Liver (tissue), 3 donors: Measurements from ENCODE around the gene TLE5.

Experiments used
- FOXA1 ChIP-seq: IDR thresholded peaks from 2 replicates; pipeline ENCODE4 v1.6.1; 2016; ENCODE audit warnings: antibody characterized with exemption
- GABPA ChIP-seq, 2 donors: IDR thresholded peaks in 1 of 2; conservative IDR thresholded peaks in 1 of 2; 2 replicates each; pipeline ENCODE4 v1.6.1; 2016; ENCODE audit warnings: antibody characterized with exemption in 2 of 2, mild to moderate bottlenecking in 1 of 2, moderate library complexity in 1 of 2
- JUND ChIP-seq, 2 donors: IDR thresholded peaks; 2 replicates each; pipeline ENCODE4 v1.6.1; 2016; ENCODE audit warnings: antibody characterized with exemption in 2 of 2
- RAD21 ChIP-seq, 2 donors: IDR thresholded peaks; 2 replicates each; pipeline ENCODE4 v1.6.1; 2016; ENCODE audit warnings: antibody characterized with exemption in 2 of 2, mild to moderate bottlenecking in 2 of 2
- RXRA ChIP-seq, 2 donors: IDR thresholded peaks; 2 replicates each; pipeline ENCODE4 v1.6.1; 2017 to 2018; ENCODE audit warnings: antibody characterized with exemption in 2 of 2, mild to moderate bottlenecking in 1 of 2
- SP1 ChIP-seq: IDR thresholded peaks from 2 replicates; pipeline ENCODE4 v1.6.1; 2018; ENCODE audit warnings: antibody characterized with exemption, mild to moderate bottlenecking
- TAF1 ChIP-seq: conservative IDR thresholded peaks from 2 replicates; pipeline ENCODE4 v1.6.1; 2016; ENCODE audit warnings: antibody characterized with exemption, mild to moderate bottlenecking
- YY1 ChIP-seq: IDR thresholded peaks from 2 replicates; pipeline ENCODE4 v1.6.1; 2016; ENCODE audit warnings: antibody characterized with exemption, mild to moderate bottlenecking
- TF ChIP-seq, protein P1 (sequence below): fragments of 150-350 bp; IDR thresholded peaks from 2 replicates; pipeline ENCODE4 v1.5.1; 2017; ENCODE audit warnings: improper control_type of control experiment, low read depth, low read length; ENCODE audit not compliant: missing input control
- TF ChIP-seq, protein P2 (sequence below): IDR thresholded peaks from 2 replicates; pipeline ENCODE4 v1.6.1; 2016; ENCODE audit warnings: antibody characterized with exemption, mild to moderate bottlenecking
- TF ChIP-seq, protein P3 (sequence below): IDR thresholded peaks from 2 replicates; pipeline ENCODE4 v1.6.1; 2016; ENCODE audit warnings: antibody characterized with exemption
- TF ChIP-seq, protein P4 (sequence below): IDR thresholded peaks from 2 replicates; pipeline ENCODE4 v1.6.1; 2016; ENCODE audit warnings: antibody characterized with exemption
- donor health status: healthy.
- donor health status: healthy.

DNA sequence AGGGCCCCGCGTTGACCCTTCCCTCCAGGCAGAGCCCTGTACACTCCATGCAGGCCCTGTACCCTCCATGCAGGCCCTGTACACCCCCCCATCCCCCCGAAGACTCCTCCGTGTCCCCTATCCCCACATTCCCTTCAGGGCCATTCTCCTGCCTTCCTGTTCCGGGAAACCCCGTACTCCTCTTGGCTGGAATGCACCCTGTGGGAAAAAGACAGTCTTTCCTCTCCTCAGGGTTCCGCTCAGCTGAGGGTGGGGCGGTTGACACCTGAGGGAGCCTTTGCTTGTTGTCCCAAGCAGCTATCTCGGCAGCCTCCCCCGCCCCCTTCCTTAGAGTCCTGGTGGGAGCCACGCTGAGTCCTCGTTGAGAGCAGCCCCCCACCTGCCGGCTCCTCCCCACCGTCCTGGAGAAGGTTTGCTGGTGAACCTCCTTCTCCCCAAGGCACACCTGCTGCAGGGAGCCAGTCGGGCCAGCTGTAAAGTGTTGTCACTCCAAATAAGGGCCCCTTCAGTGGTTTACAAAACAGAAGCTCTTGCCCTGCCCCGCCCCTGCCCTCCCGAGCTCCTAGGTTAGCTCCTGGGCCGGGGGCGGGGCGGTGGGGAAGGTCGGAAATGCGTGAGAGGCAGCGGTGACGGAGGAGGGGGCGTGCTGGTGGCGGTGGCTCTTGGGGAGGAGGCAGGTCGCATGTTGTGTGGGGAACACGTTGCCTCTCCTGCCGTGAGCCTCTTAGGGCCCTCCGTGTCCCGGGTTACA lies 33.3 kb upstream of the TLE5 start:
- no peak for TF ChIP-seq YY1
- TF ChIP-seq, protein P1, sequence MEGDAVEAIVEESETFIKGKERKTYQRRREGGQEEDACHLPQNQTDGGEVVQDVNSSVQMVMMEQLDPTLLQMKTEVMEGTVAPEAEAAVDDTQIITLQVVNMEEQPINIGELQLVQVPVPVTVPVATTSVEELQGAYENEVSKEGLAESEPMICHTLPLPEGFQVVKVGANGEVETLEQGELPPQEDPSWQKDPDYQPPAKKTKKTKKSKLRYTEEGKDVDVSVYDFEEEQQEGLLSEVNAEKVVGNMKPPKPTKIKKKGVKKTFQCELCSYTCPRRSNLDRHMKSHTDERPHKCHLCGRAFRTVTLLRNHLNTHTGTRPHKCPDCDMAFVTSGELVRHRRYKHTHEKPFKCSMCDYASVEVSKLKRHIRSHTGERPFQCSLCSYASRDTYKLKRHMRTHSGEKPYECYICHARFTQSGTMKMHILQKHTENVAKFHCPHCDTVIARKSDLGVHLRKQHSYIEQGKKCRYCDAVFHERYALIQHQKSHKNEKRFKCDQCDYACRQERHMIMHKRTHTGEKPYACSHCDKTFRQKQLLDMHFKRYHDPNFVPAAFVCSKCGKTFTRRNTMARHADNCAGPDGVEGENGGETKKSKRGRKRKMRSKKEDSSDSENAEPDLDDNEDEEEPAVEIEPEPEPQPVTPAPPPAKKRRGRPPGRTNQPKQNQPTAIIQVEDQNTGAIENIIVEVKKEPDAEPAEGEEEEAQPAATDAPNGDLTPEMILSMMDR, result no peak
- TF ChIP-seq, protein P2, sequence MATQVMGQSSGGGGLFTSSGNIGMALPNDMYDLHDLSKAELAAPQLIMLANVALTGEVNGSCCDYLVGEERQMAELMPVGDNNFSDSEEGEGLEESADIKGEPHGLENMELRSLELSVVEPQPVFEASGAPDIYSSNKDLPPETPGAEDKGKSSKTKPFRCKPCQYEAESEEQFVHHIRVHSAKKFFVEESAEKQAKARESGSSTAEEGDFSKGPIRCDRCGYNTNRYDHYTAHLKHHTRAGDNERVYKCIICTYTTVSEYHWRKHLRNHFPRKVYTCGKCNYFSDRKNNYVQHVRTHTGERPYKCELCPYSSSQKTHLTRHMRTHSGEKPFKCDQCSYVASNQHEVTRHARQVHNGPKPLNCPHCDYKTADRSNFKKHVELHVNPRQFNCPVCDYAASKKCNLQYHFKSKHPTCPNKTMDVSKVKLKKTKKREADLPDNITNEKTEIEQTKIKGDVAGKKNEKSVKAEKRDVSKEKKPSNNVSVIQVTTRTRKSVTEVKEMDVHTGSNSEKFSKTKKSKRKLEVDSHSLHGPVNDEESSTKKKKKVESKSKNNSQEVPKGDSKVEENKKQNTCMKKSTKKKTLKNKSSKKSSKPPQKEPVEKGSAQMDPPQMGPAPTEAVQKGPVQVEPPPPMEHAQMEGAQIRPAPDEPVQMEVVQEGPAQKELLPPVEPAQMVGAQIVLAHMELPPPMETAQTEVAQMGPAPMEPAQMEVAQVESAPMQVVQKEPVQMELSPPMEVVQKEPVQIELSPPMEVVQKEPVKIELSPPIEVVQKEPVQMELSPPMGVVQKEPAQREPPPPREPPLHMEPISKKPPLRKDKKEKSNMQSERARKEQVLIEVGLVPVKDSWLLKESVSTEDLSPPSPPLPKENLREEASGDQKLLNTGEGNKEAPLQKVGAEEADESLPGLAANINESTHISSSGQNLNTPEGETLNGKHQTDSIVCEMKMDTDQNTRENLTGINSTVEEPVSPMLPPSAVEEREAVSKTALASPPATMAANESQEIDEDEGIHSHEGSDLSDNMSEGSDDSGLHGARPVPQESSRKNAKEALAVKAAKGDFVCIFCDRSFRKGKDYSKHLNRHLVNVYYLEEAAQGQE, result no peak
- no peak for TF ChIP-seq RXRA (IDR thresholded peaks at IDR 0.05)
- TF ChIP-seq, protein P3, sequence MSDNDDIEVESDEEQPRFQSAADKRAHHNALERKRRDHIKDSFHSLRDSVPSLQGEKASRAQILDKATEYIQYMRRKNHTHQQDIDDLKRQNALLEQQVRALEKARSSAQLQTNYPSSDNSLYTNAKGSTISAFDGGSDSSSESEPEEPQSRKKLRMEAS, result no peak
- no peak for TF ChIP-seq JUND (IDR thresholded peaks at IDR 0.05)
- TF ChIP-seq GABPA (IDR thresholded peaks at IDR 0.05 in 1 of 2, conservative IDR thresholded peaks at IDR 0.05 in 1 of 2), result no peak
- no peak for TF ChIP-seq RAD21 (IDR thresholded peaks at IDR 0.05)
- TF ChIP-seq TAF1, result no peak
- TF ChIP-seq, protein P4, sequence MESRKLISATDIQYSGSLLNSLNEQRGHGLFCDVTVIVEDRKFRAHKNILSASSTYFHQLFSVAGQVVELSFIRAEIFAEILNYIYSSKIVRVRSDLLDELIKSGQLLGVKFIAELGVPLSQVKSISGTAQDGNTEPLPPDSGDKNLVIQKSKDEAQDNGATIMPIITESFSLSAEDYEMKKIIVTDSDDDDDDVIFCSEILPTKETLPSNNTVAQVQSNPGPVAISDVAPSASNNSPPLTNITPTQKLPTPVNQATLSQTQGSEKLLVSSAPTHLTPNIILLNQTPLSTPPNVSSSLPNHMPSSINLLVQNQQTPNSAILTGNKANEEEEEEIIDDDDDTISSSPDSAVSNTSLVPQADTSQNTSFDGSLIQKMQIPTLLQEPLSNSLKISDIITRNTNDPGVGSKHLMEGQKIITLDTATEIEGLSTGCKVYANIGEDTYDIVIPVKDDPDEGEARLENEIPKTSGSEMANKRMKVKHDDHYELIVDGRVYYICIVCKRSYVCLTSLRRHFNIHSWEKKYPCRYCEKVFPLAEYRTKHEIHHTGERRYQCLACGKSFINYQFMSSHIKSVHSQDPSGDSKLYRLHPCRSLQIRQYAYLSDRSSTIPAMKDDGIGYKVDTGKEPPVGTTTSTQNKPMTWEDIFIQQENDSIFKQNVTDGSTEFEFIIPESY, result no peak
- TF ChIP-seq SP1, result no peak
- no peak for TF ChIP-seq FOXA1
